GM18951 (cell line): ENCODE results near the gene VGLL4.
"Not testable (repeated sequence)": the region's sequence is repeated elsewhere in the genome, so short reads cannot be mapped to it uniquely, and the experiment has no call there.

Experiments used
- POLR2A ChIP-seq: IDR thresholded peaks from 4 replicates; pipeline ENCODE4 v1.6.1; 2011; ENCODE audit warnings: mild to moderate bottlenecking; ENCODE audit not compliant: insufficient read length, insufficient read depth; ENCODE audit errors: extremely low read depth
- in situ Hi-C: fragments of 300-500 bp; cut with MboI; formaldehyde crosslinking; loops from one replicate; pipeline ENCODE4 v1.12.0; 2022; ENCODE audit warnings: low sequenced_read_pairs, mixed read lengths, inconsistent platforms; ENCODE audit not compliant: unreplicated experiment

The VGLL4 gene, protein sequence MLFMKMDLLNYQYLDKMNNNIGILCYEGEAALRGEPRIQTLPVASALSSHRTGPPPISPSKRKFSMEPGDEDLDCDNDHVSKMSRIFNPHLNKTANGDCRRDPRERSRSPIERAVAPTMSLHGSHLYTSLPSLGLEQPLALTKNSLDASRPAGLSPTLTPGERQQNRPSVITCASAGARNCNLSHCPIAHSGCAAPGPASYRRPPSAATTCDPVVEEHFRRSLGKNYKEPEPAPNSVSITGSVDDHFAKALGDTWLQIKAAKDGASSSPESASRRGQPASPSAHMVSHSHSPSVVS

DNA sequence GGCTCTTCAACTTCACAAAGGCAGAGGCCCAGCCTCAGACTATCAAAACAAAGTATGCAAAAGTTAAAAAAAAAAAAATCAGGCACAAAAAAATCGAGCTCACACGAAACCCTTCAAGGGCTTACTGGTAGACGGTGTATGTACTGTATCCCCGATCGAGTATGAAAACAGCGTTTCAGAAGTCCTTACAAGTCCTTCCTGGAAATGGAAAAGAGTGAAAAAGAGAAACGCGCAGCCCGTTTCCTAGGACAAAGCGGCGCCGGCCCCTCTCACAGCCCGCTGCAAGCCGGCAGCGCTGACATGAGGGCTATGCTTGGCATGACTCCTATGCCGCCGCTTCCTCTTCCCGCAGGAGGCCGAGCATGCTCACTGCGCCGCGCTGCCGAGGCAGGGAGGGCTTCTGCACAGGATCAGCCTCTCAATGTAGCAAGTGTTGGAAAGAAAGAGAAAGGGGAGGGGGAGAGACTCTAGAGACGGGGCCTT, at the start of gene VGLL4:
Gene VGLL4 (minus strand): TSS at position 311 of the 483 bp plus-strand sequence. CDS start 397 bp downstream, outside the sequence.
- in situ Hi-C loops = no loop called here
- TF ChIP-seq POLR2A = peak; percentile 81

DNA sequence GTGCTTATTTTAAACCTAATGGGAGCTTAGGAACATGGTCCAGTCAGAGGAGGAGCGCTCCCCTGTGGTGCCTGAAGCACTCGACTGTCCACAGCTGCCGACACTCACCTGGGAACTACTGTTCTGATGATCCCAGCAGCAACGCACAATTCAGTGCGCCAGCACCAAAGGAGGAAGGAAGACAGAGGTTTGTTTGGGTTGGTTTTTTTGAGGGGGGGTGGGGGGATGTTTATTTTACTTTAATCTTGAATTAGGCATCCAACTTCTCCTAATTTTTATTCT, 48.8 kb upstream of the VGLL4 start:
- in situ Hi-C loops = no loop called here

DNA sequence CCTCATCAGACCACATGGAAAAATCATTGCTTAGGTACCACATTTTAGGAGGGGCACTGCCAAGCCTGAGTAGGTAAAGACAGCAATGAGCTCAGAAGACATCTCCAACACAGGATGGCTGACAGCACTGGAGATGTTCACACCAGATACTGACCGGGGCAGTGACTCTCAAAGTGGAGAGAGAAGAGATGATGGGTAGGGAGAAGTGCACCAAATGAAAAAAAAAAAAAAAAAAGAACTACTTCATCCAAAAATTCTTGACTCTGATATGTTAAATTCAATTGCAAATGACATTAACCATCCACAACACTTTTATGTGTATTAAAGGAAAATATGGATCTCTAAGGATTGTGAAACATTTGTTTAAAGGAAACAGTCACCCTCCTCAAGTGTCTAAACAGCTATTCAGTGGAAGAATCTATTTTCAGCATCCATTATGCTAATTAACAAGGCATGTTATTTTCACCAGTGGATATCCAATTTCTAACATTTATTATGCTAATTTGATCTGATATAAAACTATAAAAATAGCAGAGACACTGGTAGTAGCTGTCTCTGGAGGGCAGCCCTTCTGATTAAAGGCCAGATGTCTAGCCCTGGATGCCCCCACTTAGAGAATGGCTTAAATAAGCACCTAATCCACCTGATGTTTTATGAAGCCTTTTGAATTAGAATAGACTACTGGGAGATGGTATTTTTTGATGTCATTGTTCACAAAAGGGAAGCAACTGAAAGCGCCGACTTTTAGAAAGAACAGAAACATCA, 48.2 kb upstream of the VGLL4 start:
- TF ChIP-seq POLR2A = no peak
- in situ Hi-C loops = no loop called here

More for the DNA sequence above, 48.8 kb upstream of the VGLL4 start:
- no peak for TF ChIP-seq POLR2A

DNA sequence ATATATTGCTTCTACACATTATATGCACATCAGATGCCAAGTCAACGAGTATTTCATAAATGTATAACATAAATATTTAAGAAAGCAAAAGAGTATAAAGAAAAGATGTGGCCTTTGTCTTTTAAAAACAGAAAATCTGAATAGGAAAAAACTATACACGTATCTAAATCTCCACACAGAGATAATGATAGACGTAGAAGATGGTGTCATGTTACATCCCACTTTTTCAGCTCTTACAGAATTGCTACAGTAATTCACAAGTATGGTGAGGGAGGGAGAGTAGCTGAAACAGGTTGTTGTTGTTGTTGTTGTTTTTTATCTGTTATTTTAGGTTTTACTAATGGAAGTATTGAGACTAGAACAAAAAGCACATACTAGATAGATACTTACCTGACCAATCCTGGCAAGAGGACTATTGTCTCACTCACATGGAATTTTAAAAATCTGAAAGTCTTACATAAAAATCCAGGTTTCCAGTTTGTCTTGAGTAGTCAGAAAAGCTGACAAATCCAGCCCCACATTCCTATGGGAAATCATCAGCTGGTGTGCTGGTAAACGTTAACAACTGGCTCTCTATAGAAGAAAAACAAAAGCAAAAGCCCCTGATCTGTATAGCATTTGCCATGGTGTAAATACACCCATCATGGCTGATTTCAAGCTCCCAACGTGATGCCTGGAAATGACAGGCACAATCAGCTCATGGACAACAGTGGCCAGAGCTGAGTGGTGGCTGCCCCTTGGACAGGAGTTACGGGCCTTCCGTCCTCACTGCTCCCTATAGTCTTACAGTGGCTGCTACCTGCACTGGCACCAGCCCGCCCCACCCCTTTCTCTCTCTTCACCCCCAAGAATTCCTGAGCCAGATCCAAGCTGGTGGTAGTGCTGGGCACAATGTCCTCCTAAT, 47.4 kb upstream of the VGLL4 start:
- in situ Hi-C loops = no loop called here
- TF ChIP-seq POLR2A = no peak

DNA sequence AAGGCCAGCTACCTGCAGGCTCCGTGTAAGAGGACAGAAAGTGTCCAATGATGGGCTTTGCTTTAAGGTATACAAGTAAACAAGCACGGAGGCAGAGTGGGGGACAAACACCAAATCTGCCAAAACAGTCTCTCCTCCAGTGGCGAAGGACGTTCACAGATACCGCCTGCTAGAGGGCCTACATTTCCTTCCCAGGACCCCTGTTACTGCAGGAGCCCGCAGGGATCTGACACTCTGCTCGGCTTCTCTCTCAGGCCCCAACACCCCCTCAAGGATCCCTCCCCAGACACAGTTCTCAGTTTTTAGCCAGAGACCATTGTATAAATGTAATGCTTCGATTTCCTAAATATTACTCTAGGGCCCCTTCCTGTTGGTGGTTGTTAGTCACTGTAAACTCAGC, 46.0 kb upstream of the VGLL4 start:
- in situ Hi-C loops = no loop called here
- TF ChIP-seq POLR2A = no peak

GRCh38 chr3:11684980-11685379, 41.3 kb upstream of the VGLL4 start:
- in situ Hi-C loops = not testable (repeated sequence)

- no peak for TF ChIP-seq POLR2A
- in situ Hi-C loops = no loop called here
Observed at GRCh38 chr3:11680509-11680908, 36.8 kb upstream of the VGLL4 start.

DNA sequence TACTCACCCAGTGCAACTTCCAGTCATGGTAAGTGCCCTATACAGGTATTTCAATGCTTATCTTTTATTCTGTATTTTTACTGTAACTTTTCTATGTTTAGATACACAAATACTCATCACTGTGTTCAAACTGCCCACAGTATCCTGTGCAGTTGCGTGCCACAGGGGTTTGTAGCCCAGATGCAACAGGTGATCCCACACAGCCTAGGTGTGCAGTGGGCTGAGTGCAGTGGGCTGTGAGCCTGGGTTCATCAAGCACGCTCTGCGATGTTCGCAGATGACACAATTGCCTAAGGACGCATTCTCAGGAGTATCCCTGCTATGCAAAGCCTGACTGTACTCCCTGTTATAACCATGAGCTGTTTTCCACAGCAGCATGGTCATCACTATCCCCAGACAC, 36.2 kb upstream of the VGLL4 start:
- TF ChIP-seq POLR2A = no peak

DNA sequence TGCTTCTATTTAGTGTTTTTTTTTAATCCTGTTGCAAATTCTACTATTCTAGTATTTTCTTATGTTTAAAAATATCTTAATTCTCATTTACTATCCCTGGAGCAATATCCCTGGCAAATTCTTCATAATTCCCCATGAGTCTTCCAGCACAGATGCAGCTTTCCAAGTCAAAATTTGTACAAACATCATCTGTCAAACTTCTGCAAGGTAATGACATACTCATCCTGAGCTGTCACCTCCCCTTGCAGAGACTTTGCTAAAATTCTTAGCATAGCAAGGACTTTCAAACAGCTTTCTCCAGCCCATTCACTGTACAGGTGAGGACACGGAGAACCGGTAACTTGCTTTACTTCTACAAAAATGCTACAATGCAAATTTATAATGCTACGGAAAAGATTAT, 28.6 kb upstream of the VGLL4 start:
- no peak for TF ChIP-seq POLR2A
- in situ Hi-C loops = no loop called here

More for the DNA sequence above, 36.2 kb upstream of the VGLL4 start:
- in situ Hi-C loops = no loop called here

DNA sequence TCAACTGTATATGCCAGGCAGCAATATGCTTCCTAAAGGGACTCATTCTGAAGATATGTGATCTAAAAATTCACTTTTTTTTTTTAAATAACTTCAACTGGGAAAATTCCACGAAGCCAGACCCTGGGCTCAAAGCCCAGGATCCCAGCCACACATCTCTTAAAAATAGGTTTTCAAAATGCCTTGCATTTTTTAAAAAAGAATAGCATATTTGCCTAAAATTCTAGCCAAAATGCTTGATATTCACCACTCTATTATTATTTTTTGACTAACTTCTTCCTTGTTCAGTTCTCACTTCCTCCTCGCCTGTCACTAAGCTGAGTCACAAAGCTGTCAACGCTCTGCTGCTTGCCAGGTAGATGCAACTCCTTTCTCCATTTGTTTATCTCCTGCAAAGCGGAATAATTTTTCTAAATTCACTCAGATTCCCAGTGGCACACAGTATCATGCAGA, 28.0 kb upstream of the VGLL4 start:
- TF ChIP-seq POLR2A = no peak
- in situ Hi-C loops = no loop called here

GRCh38 chr3:11668243-11669235, 24.8 kb upstream of the VGLL4 start:
- no peak for TF ChIP-seq POLR2A
- in situ Hi-C loops = no loop called here

- TF ChIP-seq POLR2A = no peak
- in situ Hi-C loops = no loop called here
Observed at GRCh38 chr3:11665331-11665730, 21.6 kb upstream of the VGLL4 start.

- in situ Hi-C loops = no loop called here
- no peak for TF ChIP-seq POLR2A
Observed at GRCh38 chr3:11662392-11662990, 18.8 kb upstream of the VGLL4 start.
